ENCODE results near the gene TMEM273. TPM values are rescaled to one million over a fixed set of nuclear protein-coding genes. Genes with fewer than 3 reads are reported as not detected.

TMEM273 gene
- polyA plus RNA-seq, 1 of the 3 experiments (the other 2 are of a cell fraction) = not detected

GRCh38 chr10:49172777-49173132 is 15.4 kb downstream of the TMEM273 start:
- no peaks in the 10 kb centered on the region for H3K9me2 ChIP-seq

DNA sequence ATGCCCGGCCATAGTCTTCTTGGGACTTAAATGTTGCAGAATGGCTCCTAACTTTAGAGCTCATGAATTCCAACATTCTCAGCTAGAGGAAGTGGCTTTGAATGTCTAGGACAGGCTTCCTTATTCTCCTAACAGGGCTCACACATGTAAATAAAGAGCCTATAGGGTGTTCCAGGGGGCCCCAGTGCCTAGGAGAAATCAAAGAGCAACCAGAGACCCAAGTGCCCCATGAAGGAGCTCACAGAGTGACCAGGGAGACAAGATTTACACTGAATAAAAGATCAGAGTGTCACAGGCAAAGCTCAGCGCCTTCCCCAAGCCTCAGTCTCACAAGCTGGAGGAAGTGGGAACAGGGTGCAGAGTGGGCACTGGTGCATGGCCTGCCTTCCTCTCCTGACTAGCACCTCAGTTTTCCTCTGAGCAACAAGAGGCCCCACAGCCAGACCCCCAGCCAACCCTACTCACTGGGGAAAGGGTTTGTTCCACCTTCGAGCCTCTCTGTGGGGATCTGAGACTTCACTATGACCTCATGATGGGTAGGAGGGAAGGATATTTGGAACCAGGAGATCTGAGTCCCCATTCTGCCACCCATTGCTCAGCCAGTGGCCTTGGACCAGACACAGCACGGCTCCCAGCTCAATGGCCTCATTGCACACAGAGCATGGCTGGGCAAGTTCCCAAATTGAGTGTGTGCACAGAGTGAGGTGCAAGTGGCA is 16.0 kb downstream of the TMEM273 start:
- no peak overlapping the region for H3K9ac ChIP-seq
- H3K27ac ChIP-seq (ENCODE audit: low read depth in 2 of 2, low read length in 1 of 2) = no peak overlapping the region
- no peak overlapping the region for H2AFZ ChIP-seq (ENCODE audit: low read depth)
- no peaks in the 10 kb centered on the region for H3K36me3 ChIP-seq (replicated peaks in 1 of 2; ENCODE audit: control insufficient read depth in 1 of 2, insufficient read depth in 2 of 2, low read length in 1 of 2)
- no peak overlapping the region for H3K4me3 ChIP-seq (ENCODE audit: low read depth in 2 of 2, low read length in 1 of 2)
- POLR2A ChIA-PET = no interaction called here
- H3K4me1 ChIP-seq (ENCODE audit: control insufficient read depth in 1 of 2, insufficient read depth in 2 of 2, low read depth in 1 of 2, low read length in 1 of 2) = peaks cover 0 to 10% of the 10 kb centered on the region in 2 experiments; a peak in 1 of 4 replicates
- no peaks in the 10 kb centered on the region for H3F3A ChIP-seq (replicated peaks; ENCODE audit: insufficient read depth)
- H3K27me3 ChIP-seq (ENCODE audit: insufficient read depth) = no peaks in the 10 kb centered on the region
- no peaks in the 10 kb centered on the region for H3K9me3 ChIP-seq
- 23% methylated on average over 4 of the region's 4 CpGs for WGBS (ENCODE audit: low lambda C conversion rate)
- H4K20me1 ChIP-seq (ENCODE audit: insufficient read depth) = no peaks in the 10 kb centered on the region
- TF ChIP-seq FOXM1 (IDR thresholded peaks at IDR 0.05; ENCODE audit: low read depth) (no peak), SMC3 (IDR thresholded peaks at IDR 0.05; ENCODE audit: low read depth, low read length) (no peak), POLR2AphosphoS5 (IDR thresholded peaks at IDR 0.05; ENCODE audit: low read depth, low read length) (no peak)
- CTCF ChIA-PET = interaction anchor here (1.4 to 3.1 kb wide), 3 partner anchors 31 to 516 kb away, joined by 3 to 9 read pairs (median 5); no protein-coding TSS in a partner anchor
- no peaks in the 10 kb centered on the region for H3K79me2 ChIP-seq (ENCODE audit: insufficient read depth)
- H3K4me2 ChIP-seq = no peak overlapping the region
- H3K9me2 ChIP-seq = no peaks in the 10 kb centered on the region
- no peak for DNase-seq

More at GRCh38 chr10:49172777-49173132, 15.4 kb downstream of the TMEM273 start:
- H3K4me1 ChIP-seq (ENCODE audit: control insufficient read depth in 1 of 2, insufficient read depth in 2 of 2, low read depth in 1 of 2, low read length in 1 of 2) = peaks cover 0 to 4% of the 10 kb centered on the region in 2 experiments; a peak in 1 of 4 replicates
- WGBS (ENCODE audit: low lambda C conversion rate) = 31% methylated on average over 3 of the region's 3 CpGs
- no peak overlapping the region for H3K27ac ChIP-seq (ENCODE audit: low read depth in 2 of 2, low read length in 1 of 2)
- H2AFZ ChIP-seq (ENCODE audit: low read depth) = no peak overlapping the region
- no peaks in the 10 kb centered on the region for H3F3A ChIP-seq (replicated peaks; ENCODE audit: insufficient read depth)
- no peaks in the 10 kb centered on the region for H3K36me3 ChIP-seq (replicated peaks in 1 of 2; ENCODE audit: control insufficient read depth in 1 of 2, insufficient read depth in 2 of 2, low read length in 1 of 2)
- H3K79me2 ChIP-seq (ENCODE audit: insufficient read depth) = no peaks in the 10 kb centered on the region
- no peak overlapping the region for H3K4me2 ChIP-seq
- DNase-seq = no peak
- H4K20me1 ChIP-seq (ENCODE audit: insufficient read depth) = no peaks in the 10 kb centered on the region
- ChIA-PET POLR2A (no interaction called here), CTCF (interaction anchor here (1.4 to 3.1 kb wide), 3 partner anchors 32 to 517 kb away, joined by 3 to 9 read pairs (median 5); no protein-coding TSS in a partner anchor)
- H3K9me3 ChIP-seq = no peaks in the 10 kb centered on the region
- no peak overlapping the region for H3K4me3 ChIP-seq (ENCODE audit: low read depth in 2 of 2, low read length in 1 of 2)
- no peak for TF ChIP-seq TCF12 (IDR thresholded peaks at IDR 0.05)
- no peak for TF ChIP-seq RCOR1 (IDR thresholded peaks at IDR 0.05; ENCODE audit: low read length)
- no peak for TF ChIP-seq JUND (IDR thresholded peaks at IDR 0.05)
- no peak for TF ChIP-seq RFX5 (IDR thresholded peaks at IDR 0.05; ENCODE audit: low read length)
- TF ChIP-seq ELF1 (IDR thresholded peaks at IDR 0.05) = no peak
- TF ChIP-seq FOXJ3 (CRISPR knock-in tag; IDR thresholded peaks at IDR 0.05) = no peak
- TF ChIP-seq RAD21 (IDR thresholded peaks at IDR 0.05; ENCODE audit: low read length) = no peak
- TF ChIP-seq GATA2 (CRISPR knock-in tag; IDR thresholded peaks at IDR 0.05) = no peak
- TF ChIP-seq IRF3 (IDR thresholded peaks at IDR 0.05; ENCODE audit: low read depth, low read length) = no peak
- no peak for TF ChIP-seq TEAD4 (IDR thresholded peaks at IDR 0.05; ENCODE audit: borderline replicate concordance, insufficient read depth)
- TF ChIP-seq EZH2phosphoT487 (IDR thresholded peaks at IDR 0.05; ENCODE audit: borderline replicate concordance, low read depth) = no peak
- no peak for TF ChIP-seq POLR2AphosphoS5 (IDR thresholded peaks at IDR 0.05; ENCODE audit: low read depth, low read length)
- TF ChIP-seq, protein P1, sequence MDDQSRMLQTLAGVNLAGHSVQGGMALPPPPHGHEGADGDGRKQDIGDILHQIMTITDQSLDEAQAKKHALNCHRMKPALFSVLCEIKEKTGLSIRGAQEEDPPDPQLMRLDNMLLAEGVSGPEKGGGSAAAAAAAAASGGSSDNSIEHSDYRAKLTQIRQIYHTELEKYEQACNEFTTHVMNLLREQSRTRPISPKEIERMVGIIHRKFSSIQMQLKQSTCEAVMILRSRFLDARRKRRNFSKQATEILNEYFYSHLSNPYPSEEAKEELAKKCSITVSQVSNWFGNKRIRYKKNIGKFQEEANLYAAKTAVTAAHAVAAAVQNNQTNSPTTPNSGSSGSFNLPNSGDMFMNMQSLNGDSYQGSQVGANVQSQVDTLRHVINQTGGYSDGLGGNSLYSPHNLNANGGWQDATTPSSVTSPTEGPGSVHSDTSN (IDR thresholded peaks at IDR 0.05) = no peak
- TF ChIP-seq MEF2A (IDR thresholded peaks at IDR 0.05; ENCODE audit: borderline replicate concordance, low read depth) = no peak
- no peaks in the 10 kb centered on the region for H3K27me3 ChIP-seq (ENCODE audit: insufficient read depth)
- no peak overlapping the region for H3K9ac ChIP-seq

All from SK-N-SH (cell line).